ENCODE measurements around the gene PRORP.

DNA sequence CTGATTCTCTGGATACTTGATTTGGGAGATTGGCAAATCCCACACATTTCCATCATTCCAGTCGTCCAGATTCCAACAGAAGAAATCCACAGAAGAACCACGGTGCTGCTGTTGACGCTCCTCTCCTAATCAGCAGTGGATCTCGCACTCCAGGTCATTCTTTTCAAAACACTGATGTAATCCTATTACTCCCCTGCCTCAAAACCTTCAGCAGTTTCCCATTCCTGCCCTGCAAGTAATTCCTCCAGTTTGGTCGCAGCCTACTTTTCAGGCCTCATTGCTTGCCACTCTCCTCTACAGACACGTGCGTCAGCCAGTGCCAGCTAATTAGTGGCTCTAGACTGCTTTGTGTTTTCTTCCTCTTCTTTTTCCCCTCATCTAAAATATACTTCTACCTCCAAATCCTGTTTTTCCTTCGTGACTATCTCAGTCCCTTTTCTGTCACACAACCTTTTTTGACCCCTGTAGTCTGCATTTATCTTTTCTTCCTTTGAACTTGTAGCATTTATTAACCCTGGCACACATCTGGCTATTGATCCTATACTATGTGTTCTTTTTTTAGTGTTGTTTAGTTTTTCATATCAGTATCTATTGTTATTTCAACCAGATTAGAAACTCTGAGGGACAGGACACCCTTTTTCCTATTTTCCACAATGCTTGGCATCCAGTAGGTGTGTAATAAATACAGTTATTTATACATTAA is 36.8 kb downstream of the PRORP start:
- no peak for TF ChIP-seq POLR2A (IDR thresholded peaks at IDR 0.05)
- TF ChIP-seq, protein P1, sequence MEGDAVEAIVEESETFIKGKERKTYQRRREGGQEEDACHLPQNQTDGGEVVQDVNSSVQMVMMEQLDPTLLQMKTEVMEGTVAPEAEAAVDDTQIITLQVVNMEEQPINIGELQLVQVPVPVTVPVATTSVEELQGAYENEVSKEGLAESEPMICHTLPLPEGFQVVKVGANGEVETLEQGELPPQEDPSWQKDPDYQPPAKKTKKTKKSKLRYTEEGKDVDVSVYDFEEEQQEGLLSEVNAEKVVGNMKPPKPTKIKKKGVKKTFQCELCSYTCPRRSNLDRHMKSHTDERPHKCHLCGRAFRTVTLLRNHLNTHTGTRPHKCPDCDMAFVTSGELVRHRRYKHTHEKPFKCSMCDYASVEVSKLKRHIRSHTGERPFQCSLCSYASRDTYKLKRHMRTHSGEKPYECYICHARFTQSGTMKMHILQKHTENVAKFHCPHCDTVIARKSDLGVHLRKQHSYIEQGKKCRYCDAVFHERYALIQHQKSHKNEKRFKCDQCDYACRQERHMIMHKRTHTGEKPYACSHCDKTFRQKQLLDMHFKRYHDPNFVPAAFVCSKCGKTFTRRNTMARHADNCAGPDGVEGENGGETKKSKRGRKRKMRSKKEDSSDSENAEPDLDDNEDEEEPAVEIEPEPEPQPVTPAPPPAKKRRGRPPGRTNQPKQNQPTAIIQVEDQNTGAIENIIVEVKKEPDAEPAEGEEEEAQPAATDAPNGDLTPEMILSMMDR (IDR thresholded peaks at IDR 0.05) = no peak

Measured in thyroid gland (tissue), 4 donors.